HG02798 (cell line): ENCODE data around the gene ABLIM2.

ENCODE experiments used
- ATAC-seq: cut with Tn5 transposase; IDR thresholded peaks from one replicate; pipeline ENCODE4 v1.9.1; 2021; ENCODE audit warnings: mild to moderate bottlenecking; ENCODE audit not compliant: unreplicated experiment, poor library complexity

The ABLIM2 gene

DNA sequence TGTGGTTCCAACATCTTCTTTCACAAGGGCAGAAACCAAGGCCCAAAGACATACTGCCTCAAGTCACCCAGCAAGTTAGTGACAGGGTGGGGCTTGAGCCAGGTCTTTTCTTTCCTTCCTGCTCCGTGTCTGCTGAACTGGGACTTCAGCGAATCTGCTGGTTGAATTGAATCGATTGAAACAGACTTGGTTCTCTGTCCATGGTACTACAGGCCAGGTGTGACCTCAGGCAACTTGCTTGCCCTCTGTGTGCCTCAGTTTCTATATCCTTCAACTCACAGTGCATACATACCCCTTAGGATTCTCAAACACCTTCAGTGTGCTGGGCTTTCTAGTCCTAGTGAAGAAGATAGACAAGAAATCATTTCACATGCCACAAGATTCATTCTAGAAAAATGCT, 2.0 kb upstream of the ABLIM2 start:
- no peak for ATAC-seq

DNA sequence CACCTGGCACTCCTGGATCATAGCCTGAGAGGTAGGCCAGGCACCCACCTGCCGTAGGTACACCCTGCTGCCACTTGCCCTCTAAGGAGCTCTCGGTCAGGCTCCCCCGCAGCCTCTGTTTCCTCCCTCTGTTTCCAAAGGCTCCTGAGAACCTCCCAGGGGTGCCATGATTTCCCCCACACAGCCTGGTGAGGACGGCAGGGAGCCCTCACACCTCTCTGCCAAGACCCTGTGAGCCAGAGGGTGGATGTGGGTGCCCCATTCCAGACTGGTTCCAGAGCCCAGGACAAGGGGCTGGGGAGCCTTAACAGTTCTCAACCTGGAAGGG, 1.6 kb upstream of the ABLIM2 start:
- no peak for ATAC-seq

DNA sequence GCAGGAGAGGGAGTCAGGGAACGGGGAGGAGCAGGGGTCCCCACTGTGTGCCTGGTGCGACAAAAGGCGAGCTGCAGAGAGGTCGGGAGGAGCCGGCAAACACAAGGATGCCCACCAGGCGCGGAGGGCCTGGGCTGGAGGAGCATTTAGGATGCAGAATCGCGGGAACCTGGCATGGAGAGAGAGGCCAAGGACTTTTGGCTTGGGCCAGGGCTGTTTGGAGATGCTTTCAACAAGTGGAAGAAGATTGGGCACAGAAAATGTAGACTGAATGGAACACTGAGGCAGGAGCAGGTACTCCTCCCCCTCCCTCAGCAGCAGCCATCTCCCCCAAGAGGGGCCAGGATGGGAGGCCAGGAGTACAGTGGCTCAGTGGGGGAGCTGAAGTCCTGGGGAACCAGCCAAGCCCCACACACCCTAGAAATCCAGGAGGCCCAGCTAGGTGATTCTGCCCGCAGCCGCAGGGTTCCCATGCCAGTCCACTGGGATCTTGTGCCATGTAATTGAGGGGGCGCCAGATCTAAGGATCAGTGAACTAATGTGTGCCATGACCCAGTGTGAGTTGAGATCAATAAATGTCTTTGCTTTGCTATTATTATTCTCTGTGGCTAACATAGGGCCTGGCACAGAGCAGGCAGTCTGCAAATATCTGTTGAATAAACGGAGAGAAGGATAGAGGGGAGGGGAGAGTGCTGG, 1.1 kb upstream of the ABLIM2 start:
- no peak for ATAC-seq

DNA sequence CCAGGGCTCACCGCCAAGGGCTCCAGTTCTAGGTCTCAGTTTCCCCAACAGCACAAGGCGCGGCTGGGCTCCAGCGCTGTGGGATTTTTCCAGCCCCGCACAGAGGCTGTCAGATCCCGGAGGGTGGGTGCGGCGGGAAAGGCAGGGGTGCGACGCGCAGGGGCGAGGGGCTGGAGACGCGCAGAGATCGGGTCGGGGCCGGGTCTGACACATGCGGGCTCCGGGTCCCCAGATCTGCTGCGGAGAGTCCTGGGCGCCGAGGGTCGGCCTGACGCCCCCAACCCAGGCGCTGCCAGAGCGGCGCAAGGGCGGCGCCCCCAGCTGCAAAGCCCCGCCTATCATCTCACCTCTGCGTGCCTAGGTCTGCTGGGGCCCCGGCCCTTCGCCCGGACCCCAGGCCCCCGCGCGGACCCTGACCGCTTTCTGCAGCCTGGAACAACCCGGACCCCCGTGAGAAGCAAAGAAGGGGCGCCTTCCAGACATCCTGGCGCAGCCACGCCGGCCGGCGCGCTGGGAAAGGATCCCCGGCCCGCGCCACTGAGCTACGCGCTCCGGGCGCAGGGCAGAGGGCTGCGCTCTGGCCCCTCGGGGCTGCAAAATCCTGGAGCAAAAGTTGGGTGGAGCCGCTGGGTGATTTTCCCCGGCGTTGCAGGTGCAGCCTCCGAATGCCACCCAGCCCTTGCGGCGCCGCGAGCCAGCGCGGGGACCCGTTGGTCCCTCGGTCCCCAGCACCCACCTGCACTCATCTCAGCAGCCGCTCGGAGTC, 486 bp downstream of the ABLIM2 start:
- ATAC-seq, result no peak

DNA sequence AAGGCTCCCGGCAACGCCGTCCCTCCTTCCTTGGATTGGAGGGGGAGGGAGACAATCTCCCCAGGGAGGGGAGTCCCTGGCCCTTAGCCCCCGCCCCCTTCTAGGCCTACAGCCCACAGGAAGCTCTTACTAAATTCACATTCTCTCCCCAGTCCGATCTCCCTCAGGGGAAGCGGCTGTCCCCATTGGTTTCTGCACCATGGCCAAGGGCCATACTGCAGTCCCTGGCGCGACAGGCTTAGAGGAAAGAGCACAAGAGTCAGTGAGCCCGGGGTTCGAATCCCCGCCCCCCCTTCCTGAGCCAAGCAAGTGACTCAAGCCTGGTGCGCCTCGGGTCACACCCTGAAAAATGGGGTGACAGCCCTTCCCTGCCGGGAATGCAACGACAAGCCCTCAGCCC, 1.1 kb downstream of the ABLIM2 start:
- no peak for ATAC-seq

DNA sequence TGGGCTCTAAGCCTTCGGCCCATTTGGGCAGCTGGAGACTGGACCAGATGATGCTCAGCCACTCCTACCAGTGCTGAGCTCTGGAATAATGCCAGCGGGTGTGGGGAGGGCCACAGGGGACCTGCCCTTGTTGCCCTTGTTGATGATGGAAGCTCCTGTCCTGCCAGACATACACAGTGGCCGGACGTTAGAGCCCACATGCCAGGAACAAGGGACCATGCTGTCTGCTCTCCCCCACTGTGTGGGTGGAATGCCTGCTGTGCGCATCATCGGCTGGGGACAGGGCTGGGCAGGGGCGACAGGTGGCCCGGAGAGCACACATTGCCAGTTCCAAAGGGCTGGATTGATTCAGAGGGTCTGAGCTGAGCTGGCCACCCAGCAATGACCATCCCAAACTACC, 2.0 kb downstream of the ABLIM2 start:
- no peak for ATAC-seq

DNA sequence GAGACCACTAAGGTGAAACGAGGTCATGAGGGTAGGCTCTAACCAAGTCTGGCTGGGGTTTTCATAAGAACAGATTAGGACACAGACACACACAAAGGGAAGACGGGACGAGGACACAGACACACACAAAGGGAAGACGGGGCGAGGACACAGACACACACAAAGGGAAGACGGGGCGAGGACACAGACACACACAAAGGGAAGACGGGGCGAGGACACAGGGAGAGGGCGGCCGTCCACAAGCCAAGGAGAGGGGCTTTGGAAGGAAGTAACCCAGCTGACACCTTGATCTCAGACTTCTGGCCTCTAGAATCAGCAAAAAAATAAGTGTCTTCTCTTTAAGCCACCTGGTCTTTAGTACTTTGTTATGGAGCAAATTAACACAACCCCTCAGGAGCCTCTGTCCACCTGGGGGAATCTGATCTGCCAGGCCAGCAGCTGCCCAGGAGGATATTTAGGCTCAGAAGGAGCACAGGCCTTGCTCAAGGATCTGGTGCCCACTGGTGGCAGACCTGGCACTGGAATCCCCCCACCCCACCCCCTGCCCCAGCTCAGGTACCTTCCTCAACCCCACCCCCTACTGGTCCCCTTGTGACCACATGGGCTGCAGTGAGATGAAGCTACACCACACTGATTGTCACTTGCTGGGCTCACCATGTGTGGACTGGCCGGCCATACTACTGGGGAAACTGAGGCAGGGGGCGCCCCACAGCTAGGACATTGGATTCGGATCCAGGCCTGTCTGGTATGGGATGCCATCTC, 2.8 kb downstream of the ABLIM2 start:
- ATAC-seq, result no peak

DNA sequence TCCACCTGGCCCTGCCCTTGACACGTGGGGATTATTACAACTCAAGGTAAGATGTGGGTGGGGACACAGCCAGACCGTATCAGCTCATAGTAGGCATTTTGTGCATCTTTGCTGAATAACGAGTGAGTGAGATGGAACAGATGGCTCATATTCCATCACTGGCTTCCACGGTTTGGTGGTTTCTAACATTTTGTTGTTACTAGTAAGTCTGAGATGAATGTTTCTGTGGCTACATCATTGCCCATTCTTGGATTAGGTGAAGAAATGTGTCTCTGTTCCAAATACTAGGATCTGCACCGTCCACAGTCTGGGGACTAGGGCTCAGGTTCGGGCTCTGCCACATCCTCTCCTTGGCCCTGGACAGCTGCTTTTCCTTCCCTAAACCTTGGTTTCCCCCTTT, 3.6 kb downstream of the ABLIM2 start:
- no peak for ATAC-seq

DNA sequence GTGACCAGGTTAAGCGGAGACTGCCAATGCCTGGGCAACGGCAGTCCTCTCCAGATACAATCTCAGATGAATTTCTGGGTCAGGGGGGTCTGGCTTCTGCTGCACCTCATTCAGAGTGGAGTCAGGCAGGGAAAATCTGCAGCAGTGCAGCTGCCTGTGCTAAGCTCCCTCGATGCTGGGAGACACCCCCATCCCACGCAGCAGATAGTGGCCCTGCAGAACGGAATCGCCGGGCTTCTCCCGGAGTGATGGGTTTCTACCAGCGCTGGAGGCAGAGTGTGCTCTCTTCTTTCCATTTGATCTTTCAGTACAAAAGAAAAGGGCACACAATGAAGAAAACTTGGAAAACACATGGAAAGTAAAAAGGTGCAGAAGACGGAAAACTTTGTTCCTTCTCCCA, 5.2 kb downstream of the ABLIM2 start:
- ATAC-seq, result no peak

DNA sequence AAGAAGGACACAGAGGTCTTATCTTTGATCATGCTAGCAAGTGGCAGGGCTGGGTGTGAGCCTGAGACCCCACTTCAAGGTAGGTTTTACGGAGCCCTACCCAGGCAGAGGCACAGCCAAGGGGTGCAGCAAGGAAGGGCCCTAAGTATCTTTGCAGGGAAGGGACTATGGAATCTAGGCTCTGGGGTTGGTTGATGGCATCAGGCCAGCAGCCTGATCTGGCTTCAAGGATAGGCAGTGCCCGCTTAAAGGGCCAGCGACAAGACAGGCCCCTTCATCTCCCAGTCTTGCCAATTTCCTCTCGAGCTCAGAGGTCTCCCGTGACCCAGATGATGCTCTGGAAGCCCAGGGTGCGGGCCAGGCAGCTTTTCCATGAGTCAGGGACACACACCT, 5.8 kb downstream of the ABLIM2 start:
- no peak for ATAC-seq

DNA sequence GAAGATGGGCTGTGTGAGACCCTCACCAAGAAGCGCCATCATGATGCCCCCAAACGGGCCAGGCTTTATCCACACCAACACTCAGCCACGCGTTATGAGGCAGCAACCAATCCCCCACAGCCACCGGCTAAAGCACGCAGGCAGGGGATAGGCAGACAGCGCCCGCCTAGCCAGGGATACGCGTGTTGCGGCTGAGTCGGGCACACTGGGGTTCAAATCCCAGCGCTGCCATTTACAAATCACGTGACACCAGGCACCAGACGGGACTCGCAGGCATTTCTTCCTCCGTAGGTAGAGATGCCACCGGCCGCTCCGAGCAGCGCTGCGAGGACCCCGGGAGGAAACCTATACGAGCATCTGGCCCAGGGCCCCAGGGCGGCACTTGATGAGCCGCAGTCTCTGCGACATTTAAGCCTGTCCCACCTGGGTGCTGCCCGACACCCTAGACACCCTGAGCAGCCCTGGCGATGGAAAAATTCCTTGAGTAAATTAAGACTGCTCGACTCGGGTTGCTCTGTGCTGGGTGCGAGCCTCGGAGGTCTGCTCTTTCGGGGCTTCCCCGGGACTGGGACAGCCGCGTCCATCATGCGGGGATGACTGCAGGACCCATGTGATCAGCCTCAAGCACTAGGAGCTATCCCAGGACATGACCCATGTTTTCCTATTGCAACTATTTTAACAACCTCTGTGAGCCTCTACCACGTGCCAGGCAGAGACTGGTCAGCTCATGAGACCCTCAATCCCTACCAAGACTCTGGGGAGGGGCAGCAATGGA, 6.3 kb downstream of the ABLIM2 start:
- ATAC-seq, result no peak

DNA sequence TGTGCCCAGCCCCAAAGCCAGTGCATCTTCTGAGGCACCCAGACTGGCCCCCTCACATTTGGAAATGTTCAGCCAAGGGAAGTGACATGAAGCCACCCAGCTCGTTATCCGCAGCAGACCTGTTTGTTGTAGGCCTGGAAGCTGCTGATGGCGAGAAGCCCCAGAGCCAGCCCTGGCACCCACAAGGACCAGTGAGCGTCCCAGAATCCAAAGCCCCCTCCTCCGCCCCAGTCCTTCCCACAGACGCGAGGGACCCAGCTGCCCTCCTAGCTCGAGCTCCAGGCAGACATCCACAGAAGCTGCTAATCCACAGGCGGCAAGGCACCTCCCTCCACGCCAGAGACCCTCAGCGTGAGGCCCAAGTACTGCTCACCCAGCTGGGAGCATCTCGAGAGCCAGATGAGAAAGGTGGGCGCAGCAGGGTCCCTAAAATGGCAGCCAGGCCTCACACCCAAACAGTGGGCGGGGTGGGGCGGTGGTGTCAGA, 7.4 kb downstream of the ABLIM2 start:
- ATAC-seq, result no peak

DNA sequence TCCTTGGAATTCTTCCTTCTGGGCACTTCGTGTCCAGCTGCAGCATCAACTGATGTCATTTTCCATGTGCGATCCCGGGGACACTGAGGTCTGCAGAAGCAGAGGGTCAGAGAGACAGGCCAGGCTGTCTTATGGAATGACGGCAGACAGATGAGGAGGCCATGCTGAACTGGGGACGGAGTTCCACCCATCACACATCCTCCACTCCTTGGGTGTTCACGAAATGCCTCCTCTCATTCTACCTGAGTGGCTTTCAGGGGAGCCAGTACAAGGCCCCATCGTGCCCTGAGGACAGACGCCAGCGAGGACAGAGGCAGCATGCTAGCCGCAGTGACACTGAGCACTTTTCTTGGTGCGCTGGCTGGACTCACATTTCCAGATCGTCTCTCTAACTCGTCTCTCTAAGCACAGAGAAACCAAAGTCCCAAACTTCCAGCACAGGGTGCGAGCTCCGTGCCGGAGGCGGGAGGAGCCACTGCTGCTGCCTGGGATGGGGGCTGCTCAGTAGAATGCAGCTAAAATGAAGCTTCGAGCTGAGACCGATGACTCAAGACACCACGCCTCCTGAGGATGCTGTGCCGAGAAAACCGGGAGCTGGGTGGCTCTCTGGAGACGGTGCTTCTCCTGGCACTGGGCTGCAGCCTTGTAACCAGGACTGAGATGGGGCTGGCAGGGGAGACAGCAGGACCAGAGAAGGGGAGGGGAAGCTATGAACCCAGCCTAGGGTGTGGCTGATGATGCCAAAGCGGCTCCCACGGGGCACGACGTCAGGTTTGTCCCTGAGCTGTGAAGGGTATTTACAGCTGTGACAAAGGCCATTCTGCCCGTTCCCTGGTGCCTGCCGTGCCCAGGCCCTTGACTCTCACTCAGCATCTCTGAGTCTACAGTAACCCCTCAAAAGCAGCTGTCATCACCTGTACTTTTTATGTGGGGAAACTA, 8.2 kb downstream of the ABLIM2 start:
- no peak for ATAC-seq

DNA sequence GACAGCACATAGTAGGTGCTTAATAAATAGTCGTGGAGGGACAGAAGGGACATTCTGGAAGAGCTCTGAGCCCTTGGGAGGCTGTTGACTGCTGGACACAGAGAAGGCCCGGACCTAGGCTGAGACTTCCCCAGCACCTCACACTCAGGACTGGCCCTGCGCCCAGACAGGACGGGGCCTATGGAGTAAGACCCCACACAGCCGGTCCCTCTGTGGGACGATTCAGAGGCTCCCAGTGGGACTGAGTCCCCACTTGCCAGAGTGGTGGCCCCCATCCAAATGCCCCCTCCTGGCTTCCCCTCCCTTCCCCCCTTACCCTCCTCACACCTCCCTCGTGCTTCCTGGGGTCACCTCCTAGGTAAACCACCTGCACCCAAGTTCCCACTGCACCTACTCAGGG, 8.9 kb downstream of the ABLIM2 start:
- ATAC-seq, result no peak

DNA sequence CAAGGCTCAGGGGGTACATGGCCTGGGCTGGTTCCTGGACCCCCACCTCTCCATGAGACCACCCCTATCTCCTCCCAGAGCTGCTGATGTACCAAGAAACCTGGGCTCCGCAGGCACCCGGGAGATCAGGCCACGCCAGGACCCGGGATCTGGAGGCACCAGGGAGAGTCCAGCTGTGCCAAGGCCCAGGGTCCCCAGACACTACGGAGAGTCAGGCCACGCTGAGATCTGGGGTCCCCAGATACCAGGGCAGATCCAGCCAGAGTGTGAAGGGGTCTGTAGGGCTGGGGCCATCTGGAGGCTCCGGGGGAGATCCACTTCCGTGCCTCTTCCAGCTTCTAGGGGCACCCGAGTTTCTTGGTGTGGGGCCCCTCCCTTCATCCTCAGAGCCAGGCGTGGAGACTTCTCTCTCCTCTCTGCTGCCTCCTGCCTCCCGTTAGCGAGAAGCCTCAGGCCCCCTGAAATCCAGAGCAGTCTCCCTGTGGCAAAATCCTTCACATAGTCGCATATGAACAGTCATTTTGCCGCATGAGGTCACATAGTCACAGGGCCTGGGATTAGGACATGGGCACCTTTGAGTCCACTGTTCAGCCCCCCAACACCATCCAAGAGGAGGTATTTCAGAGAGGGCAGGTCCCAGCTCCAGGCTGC, 9.7 kb downstream of the ABLIM2 start:
- ATAC-seq, result no peak

DNA sequence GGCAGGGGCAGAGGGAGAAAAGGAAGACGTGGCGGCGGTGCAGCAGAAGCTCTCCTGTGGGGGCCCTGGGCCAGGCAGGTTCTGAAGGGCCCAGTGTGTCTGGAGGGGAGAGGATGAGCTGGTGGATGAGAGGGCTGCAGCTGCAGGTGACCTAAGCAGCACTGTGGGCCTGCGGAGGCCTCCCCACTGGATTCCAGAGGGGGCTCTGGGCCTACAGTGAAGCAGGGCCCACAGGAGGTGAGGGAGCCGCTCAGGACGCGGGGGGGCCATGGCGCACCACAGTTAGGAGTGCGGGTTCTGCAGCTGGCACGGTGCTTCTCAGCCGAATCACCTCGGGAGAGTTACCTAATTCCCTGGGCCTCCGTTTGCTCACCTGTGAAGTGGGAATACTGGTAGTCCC, 10.5 kb downstream of the ABLIM2 start:
- ATAC-seq, result no peak

DNA sequence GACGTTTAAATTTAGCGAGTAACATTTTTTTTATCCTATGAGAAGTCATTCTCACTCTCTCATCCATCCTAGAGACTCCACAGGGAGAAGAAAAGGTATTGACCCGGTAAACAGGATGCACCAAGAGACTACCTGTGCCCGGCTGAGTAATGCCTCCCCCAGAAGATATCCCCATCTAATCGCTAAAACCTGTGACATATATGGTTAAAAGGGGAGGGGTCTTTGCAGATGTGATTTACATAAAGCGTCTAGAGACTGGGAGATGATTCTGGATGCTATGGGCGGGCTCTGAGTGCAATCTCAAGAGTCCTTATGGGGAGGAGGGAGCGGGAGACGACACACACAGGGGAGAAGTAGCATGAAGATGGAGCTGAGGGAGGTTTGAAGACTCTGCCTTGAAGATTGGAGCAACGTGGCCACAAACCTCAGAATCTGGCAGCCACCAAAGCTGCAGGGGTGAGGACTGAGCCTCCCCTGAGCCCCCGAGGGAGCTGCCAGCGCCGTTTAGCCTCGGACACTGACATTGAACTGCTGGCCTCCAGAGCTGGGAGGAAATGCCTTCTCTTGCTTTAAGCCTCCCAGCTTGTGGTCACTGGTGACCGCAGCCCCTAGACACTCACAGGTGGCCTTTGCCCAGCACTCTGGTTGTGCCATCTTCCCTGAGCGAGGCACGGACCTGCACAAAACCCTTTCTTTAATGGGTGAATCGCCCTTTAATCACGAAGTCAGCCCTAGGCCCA, 11.2 kb downstream of the ABLIM2 start:
- no peak for ATAC-seq

DNA sequence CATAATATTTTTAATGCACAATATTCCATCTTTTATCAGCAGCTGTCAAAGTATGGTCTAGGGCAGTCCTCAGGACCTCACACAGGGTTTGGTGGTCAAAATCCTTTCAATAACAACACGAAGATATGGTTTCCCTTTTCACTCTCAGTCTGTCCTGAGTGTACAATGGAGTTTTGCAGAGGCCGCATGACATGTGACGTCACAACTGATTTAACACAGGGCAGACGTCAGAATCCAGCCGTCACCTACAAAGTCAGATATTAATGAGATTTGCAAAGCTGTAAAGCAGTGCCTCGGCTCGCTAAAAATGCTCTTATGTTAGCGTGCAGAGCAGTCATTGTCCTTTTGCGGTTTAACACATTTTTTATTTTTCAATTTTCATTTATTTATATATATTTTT, 12.5 kb downstream of the ABLIM2 start:
- no peak for ATAC-seq
